Naive B cell (primary cell): Measurements from ENCODE around the gene KIAA0319L. TPM values are rescaled to one million over a fixed set of nuclear protein-coding genes. Genes with fewer than 3 reads are reported as not detected.
"Not testable (repeated sequence)": the region's sequence is repeated elsewhere in the genome, so short reads cannot be mapped to it uniquely, and the experiment has no call there.

Experiments used
- ATAC-seq, 2 donors: fragments of 150-1000 bp; cut with Tn5 transposase; 2 replicates each; pipeline ENCODE4 v1.10.0; 2021; ENCODE audit warnings: low read depth in 2 of 2, mild to moderate bottlenecking in 2 of 2, moderate library complexity in 2 of 2
- DNase-seq: peaks from one replicate; pipeline ENCODE4 v3.0.0; 2022
- H3K27ac Mint-ChIP-seq, 6 donors: one replicate each; pipeline ENCODE4 v1.8.0; 2020 to 2022; ENCODE audit warnings: mild to moderate bottlenecking in 6 of 6, mixed read lengths in 6 of 6, moderate library complexity in 5 of 6, inconsistent platforms in 2 of 6
- H3K27me3 Mint-ChIP-seq, 3 donors: one replicate each; pipeline ENCODE4 v1.8.0; 2021 to 2022; ENCODE audit warnings: mixed read lengths in 3 of 3, mild to moderate bottlenecking in 1 of 3
- H3K36me3 Mint-ChIP-seq, 2 donors: one replicate each; pipeline ENCODE4 v1.8.0; 2020 to 2022; ENCODE audit warnings: mixed read lengths in 2 of 2, inconsistent platforms in 1 of 2, mild to moderate bottlenecking in 1 of 2
- H3K4me1 Mint-ChIP-seq, 3 donors: one replicate each; pipeline ENCODE4 v1.8.0; 2020 to 2022; ENCODE audit warnings: mixed read lengths in 3 of 3, inconsistent platforms in 1 of 3, mild to moderate bottlenecking in 1 of 3, moderate library complexity in 1 of 3
- H3K4me3 Mint-ChIP-seq, 8 donors: one replicate each; pipeline ENCODE4 v1.8.0; 2020 to 2022; ENCODE audit warnings: mild to moderate bottlenecking in 8 of 8, mixed read lengths in 8 of 8, moderate library complexity in 8 of 8, inconsistent platforms in 2 of 8
- H3K9me3 Mint-ChIP-seq, 7 donors: one replicate each; pipeline ENCODE4 v1.8.0; 2020 to 2022; ENCODE audit warnings: mixed read lengths in 7 of 7, mild to moderate bottlenecking in 5 of 7, inconsistent platforms in 2 of 7, moderate library complexity in 1 of 7
- polyA plus RNA-seq, 6 donors: library from polyadenylated mRNA; unstranded; fragments of 300-500 nt; fragmentation: Illumina TruSeq; gene quantifications; one replicate each; pipeline ENCODE4 v1.2.3, GENCODE V29; 2021; ENCODE audit warnings: low read depth in 6 of 6

Gene KIAA0319L
- polyA plus RNA-seq, 6 donors from 2014 or later: 17.1 to 29.0 (median 22.6) TPM

DNA sequence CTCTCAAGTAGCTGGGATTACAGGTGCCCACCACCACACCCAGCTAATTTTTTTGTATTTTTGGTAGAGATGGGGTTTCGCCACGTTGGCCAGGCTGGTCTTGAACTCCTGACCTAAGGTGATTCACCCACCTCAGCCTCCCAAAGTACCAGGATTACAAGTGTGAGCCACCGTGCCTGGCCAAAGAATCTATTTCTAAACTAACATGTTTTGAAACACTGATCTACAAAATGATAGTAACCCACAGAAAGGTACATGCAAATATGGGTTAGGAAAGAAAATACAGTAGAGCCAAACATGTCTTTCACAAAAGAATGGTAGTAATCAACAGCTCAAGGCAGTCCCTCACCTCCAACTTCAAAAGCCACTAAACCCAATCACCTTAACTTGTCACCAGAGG is 84.0 kb downstream of the KIAA0319L start:
- not testable (repeated sequence) for H3K4me3 Mint-ChIP-seq, DNase-seq, H3K27me3 Mint-ChIP-seq, H3K4me1 Mint-ChIP-seq, H3K9me3 Mint-ChIP-seq, ATAC-seq
- H3K36me3 Mint-ChIP-seq: peaks cover 35 to 37% of the 10 kb centered on the region in 2 donors
- peak overlapping the region in 1 of 6 donors; percentile 16 for H3K27ac Mint-ChIP-seq

DNA sequence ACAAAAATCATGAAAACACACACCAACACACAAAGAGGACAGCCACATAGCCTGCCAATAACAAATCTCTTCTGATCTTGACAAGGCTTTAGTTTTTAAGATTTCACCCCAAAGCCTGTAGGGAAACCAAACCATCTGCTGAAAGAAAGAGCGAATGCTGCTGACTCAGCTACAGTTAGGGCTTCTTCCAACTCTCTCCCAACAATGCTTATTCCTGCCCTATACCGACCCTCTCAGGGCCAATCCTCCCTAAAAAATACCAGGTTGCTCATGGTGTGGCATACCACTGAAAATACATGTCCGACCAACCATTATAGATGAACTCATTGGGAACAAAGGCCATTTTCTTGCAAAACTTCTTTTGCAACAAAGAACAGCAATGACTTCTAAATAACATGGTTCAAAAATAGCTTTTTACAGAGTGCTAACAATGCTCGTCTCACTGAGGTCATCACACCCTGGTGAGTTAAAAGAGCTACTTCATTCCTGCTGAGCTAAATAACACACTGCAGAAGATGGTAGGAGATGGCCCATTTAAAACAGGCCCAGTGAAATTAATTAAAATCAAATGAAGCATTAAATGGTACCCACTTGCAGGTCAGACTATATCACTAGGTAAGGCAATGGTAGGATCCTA is 86.1 kb downstream of the KIAA0319L start:
- Mint-ChIP-seq H3K9me3 (peaks cover 0 to 3% (median 0%) of the 10 kb centered on the region in 7 donors), H3K36me3 (peaks cover 32 to 40% of the 10 kb centered on the region in 2 donors), H3K27ac (no peak overlapping the region), H3K27me3 (no peaks in the 10 kb centered on the region), H3K4me1 (no peaks in the 10 kb centered on the region), H3K4me3 (no peak overlapping the region)
- ATAC-seq (no peak), DNase-seq (no peak)

DNA sequence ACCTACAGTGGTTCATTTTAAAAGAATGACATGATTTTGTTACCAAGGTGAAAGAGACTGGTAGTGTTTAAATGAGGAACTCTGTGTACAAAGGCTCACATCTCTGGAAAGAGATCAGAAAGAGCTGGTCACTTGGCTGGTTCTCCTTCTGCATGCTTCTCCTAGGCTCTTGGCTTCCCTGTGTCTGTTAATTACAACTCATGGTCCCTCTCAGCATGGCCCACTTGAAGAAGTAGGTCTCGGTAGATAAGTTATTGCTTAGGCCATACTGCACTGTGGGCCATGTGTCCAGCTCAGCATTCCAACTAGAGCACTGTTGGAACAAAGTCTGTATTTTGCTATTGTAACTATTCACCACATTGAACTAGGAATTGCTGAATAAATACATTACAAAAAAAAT is 91.1 kb downstream of the KIAA0319L start:
- Mint-ChIP-seq H3K9me3 (peaks cover 4 to 20% (median 10%) of the 10 kb centered on the region in 7 donors), H3K4me3 (no peak overlapping the region), H3K4me1 (no peaks in the 10 kb centered on the region), H3K27me3 (no peaks in the 10 kb centered on the region), H3K27ac (no peak overlapping the region), H3K36me3 (peaks cover 55 to 60% of the 10 kb centered on the region in 2 donors)
- no peak for ATAC-seq
- no peak for DNase-seq

DNA sequence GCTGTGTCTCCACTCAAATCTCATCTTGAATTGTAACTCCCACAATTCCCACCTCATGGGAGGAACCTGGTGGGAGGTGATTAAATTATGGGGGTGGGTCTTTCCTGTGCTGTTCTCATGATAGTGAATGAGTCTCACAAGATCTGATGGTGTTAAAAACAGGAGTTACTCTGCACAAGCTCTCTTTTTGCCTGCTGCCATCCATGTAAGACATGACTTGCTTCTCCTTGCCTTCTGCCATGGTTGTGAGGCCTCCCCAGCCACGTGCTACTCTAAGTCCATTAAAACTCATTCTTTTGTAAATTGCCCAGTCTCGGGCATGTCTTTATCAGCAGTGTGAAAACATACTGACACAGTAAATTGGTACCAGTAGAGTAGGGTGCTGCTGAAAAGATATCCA is 93.5 kb downstream of the KIAA0319L start:
- Mint-ChIP-seq H3K9me3 (peaks cover 4 to 20% (median 10%) of the 10 kb centered on the region in 7 donors), H3K27ac (peak overlapping the region in 2 of 6 donors; percentile 4 to 49), H3K36me3 (peaks cover 48 to 52% of the 10 kb centered on the region in 2 donors)
- not testable (repeated sequence) for ATAC-seq, H3K4me3 Mint-ChIP-seq, H3K27me3 Mint-ChIP-seq, H3K4me1 Mint-ChIP-seq, DNase-seq

DNA sequence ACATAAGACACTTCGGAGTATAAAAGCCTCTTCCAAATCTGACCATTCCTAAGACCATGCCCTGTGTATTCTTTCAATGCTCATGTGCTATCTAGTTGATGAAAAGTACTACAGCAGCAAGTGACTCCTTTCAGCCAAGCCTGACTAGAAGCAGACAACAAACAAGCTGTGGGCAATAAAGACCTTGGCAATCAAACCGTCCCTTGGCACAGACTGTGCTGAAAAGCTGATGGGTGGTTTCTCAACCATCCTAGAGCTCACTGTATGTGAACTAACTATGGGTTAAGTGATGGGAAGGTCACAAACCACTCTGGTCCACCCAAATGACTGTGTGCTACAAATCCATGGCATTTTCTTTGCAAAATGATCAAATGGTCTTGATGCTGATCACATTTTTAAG is 94.0 kb downstream of the KIAA0319L start:
- Mint-ChIP-seq H3K4me3 (no peak overlapping the region), H3K27ac (no peak overlapping the region), H3K36me3 (peaks cover 44 to 47% of the 10 kb centered on the region in 2 donors), H3K9me3 (peaks cover 4 to 20% (median 10%) of the 10 kb centered on the region in 7 donors), H3K4me1 (no peaks in the 10 kb centered on the region), H3K27me3 (no peaks in the 10 kb centered on the region)
- DNase-seq (no peak), ATAC-seq (no peak)

DNA sequence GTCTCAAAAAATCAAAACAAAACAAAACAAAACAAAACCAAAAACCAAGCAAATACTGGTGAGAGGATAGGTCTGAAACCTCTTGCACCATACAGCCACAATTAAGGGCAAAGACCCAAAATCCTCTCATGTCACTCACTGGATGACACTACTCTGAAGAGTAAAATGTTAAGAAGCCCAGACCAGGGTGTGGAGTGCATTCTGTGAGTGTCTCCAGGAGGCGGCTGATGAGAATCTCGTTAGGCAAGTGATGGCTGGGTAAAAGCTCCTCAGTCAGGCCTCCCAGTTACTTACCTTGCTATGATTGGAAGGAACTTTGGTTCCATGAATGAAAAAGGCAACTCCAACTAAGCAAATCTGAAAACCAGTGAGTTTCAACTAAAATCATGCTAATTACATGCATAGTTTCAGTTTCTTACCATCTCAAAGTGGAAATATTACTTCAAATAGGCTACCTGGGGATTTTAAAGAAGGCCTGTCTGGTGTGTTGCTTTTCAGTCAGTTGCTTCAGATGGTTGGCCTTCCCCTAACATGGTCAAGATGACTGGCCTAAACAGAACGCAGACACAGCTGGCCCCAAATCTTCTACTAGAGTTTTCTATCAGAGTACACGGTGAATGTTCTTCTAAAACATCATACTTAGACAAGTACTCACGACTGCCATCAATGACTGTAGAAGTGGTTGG is 95.1 kb downstream of the KIAA0319L start:
- peak overlapping the region in 3 of 6 donors; percentile 4 to 65 (median 22) for H3K27ac Mint-ChIP-seq
- ATAC-seq (no peak), DNase-seq (no peak)
- H3K36me3 Mint-ChIP-seq: peaks cover 37 to 42% of the 10 kb centered on the region in 2 donors
- no peaks in the 10 kb centered on the region for H3K27me3 Mint-ChIP-seq
- H3K9me3 Mint-ChIP-seq: peaks cover 4 to 20% (median 10%) of the 10 kb centered on the region in 7 donors
- no peaks in the 10 kb centered on the region for H3K4me1 Mint-ChIP-seq
- no peak overlapping the region for H3K4me3 Mint-ChIP-seq

DNA sequence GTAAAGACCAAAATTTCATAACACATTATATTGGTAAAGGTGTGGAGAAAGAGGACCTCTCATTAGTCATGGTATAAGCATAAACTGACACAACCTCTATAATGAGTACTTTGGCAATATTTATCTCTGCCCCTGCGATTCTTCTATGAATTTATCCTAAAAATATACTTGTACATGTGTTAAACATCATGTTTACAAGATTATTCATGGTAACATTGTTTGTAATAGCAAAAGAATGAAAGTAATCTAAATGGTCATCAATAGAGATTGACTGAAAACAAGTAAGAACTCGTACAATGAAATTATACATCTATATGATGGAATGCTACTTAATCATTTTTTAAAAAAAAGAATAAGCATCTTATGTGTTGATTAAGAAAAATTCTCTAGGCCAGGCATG is 96.4 kb downstream of the KIAA0319L start:
- no peaks in the 10 kb centered on the region for H3K4me1 Mint-ChIP-seq
- H3K36me3 Mint-ChIP-seq: peaks cover 31 to 35% of the 10 kb centered on the region in 2 donors

DNA sequence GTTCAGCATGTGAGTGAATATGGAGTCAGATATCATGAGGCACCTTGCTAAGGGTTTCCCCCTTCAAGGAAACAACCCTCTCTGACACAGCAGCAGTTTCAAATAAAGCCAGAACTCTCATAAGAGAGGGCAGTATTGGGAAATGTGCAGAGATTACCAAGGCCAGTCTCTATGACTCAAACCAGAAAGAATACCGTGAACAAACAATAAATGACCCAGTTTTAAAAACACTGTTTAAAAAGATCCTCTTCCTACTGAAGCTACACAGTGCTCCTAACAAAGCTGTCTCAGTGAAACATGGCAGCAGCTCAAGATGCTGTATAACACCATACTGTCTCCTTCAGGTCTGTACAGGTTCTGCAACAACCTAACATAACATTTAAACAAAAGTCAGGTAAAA is 102.6 kb downstream of the KIAA0319L start:
- DNase-seq (no peak), ATAC-seq (no peak)
- Mint-ChIP-seq H3K4me1 (peaks cover 0 to 5% (median 2%) of the 10 kb centered on the region in 3 donors), H3K36me3 (peaks cover 1 to 4% of the 10 kb centered on the region in 2 donors), H3K27me3 (no peaks in the 10 kb centered on the region), H3K4me3 (no peak overlapping the region), H3K9me3 (no peaks in the 10 kb centered on the region), H3K27ac (no peak overlapping the region)

More for the DNA sequence above, 96.4 kb downstream of the KIAA0319L start:
- Mint-ChIP-seq H3K27ac (no peak overlapping the region), H3K27me3 (no peaks in the 10 kb centered on the region), H3K9me3 (peaks cover 4 to 14% (median 10%) of the 10 kb centered on the region in 7 donors), H3K4me3 (no peak overlapping the region)
- DNase-seq: no peak
- ATAC-seq: no peak

DNA sequence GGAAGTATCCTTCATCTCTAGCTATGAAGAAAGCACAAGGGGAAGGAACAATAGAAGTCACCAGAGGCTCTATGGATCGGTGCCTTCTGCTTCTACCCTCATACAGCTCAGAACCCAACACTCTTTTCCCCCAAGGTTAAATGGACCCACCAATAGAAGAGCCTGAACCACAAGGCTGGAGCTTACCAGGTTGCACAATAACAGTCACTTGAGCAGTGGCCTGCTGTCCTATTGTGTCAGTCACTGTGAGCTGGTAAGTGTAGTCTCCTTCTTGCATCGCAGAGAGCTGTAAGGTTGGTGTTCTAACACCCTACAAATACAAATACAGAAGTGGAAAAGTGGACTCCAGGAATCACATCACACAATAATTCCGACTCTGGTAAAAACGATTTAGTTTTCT is 103.0 kb downstream of the KIAA0319L start:
- H3K4me1 Mint-ChIP-seq: peaks cover 0 to 5% (median 2%) of the 10 kb centered on the region in 3 donors
- ATAC-seq (no peak), DNase-seq (no peak)
- H3K9me3 Mint-ChIP-seq: no peaks in the 10 kb centered on the region
- H3K27ac Mint-ChIP-seq: no peak overlapping the region
- peaks cover 4 to 6% of the 10 kb centered on the region in 2 donors for H3K36me3 Mint-ChIP-seq
- no peak overlapping the region for H3K4me3 Mint-ChIP-seq
- H3K27me3 Mint-ChIP-seq: no peaks in the 10 kb centered on the region

DNA sequence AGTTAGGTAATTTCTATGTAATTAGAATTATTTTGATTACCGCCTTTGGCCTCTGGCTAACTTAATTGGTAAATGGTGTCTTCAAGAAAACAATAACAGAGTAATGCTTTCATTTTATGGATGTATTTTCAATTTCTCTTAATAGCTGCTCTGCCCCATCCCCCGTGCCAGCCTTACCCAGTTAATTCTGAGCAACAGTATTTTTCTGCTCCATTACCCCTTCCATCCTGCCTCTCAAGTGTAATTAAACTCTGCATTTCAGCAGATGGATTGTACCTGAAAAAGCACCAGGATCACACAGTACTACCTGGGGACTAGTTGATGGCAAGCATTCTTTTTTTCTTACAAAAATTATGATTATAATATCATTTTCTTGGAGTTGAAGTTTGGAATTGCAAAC is 104.2 kb downstream of the KIAA0319L start:
- no peak overlapping the region for H3K4me3 Mint-ChIP-seq
- H3K4me1 Mint-ChIP-seq: peaks cover 0 to 5% (median 2%) of the 10 kb centered on the region in 3 donors
- no peaks in the 10 kb centered on the region for H3K27me3 Mint-ChIP-seq
- H3K27ac Mint-ChIP-seq: peak overlapping the region in 1 of 6 donors; percentile 35
- peaks cover 7% of the 10 kb centered on the region in 2 donors for H3K36me3 Mint-ChIP-seq
- no peaks in the 10 kb centered on the region for H3K9me3 Mint-ChIP-seq
- ATAC-seq (no peak), DNase-seq (no peak)

DNA sequence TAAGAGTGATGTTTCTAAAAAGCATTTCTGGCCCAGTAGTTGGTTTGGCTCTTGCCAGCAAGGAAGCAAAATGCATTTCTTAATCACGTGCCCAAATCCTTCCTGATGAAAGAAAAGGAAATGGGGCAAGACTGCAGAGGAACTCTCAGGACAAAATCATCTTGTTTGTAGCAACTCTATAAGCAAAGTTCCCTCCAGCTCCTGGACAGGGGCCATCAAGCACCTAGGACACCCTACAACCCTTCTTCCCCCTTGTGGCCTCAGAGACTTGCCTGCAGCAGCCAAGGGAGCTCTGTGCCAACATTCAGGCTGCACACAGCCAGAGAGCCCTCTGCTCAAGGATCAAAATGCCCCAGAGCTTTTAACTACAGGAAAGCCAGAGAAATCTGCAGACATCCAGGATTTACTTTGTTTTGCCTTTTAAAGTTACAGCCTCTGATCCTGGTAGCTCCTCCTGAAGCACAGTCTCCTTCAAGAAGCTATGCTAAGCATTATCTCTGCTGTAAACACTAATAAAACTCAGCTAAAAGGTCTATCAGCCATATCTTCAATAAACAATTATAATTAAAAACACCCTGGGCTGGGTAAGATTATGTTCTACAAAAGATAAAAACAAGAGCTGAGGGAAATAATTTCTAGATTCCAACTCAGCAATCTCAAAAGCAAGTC is 105.0 kb downstream of the KIAA0319L start:
- peak overlapping the region in 1 of 6 donors; percentile 85 for H3K27ac Mint-ChIP-seq
- no peaks in the 10 kb centered on the region for H3K27me3 Mint-ChIP-seq
- H3K9me3 Mint-ChIP-seq: no peaks in the 10 kb centered on the region
- H3K4me3 Mint-ChIP-seq: no peak overlapping the region
- peaks cover 7% of the 10 kb centered on the region in 2 donors for H3K36me3 Mint-ChIP-seq
- DNase-seq (no peak), ATAC-seq (no peak)
- H3K4me1 Mint-ChIP-seq: peaks cover 0 to 5% (median 2%) of the 10 kb centered on the region in 3 donors

DNA sequence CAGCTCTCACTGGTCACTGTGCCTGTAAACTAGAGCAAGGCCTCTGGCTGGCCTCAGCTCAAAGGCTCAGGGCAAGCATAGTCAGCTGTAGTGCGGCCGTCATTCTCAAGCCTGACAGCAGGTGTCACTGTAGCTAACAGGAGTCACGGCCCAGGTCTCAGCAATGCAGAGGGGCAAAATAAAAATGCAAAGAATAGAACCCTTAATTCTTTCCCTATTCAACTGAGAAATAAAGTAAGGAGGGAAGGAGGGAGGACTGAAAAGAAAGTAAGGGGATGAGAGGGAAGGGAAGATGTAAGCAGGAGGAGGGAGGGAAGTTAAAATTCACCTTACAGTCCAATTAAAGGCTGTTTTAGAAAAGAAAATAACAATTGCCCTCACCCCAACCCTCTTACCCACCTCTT is 106.1 kb downstream of the KIAA0319L start:
- H3K36me3 Mint-ChIP-seq: peaks cover 7% of the 10 kb centered on the region in 2 donors
- no peak overlapping the region for H3K4me3 Mint-ChIP-seq
- H3K4me1 Mint-ChIP-seq: peaks cover 0 to 5% (median 2%) of the 10 kb centered on the region in 3 donors
- DNase-seq: peak; percentile 42
- H3K27me3 Mint-ChIP-seq: no peaks in the 10 kb centered on the region
- peak; percentile 70 to 81 for ATAC-seq
- H3K9me3 Mint-ChIP-seq: no peaks in the 10 kb centered on the region
- peak overlapping the region in 1 of 6 donors; percentile 12 for H3K27ac Mint-ChIP-seq

DNA sequence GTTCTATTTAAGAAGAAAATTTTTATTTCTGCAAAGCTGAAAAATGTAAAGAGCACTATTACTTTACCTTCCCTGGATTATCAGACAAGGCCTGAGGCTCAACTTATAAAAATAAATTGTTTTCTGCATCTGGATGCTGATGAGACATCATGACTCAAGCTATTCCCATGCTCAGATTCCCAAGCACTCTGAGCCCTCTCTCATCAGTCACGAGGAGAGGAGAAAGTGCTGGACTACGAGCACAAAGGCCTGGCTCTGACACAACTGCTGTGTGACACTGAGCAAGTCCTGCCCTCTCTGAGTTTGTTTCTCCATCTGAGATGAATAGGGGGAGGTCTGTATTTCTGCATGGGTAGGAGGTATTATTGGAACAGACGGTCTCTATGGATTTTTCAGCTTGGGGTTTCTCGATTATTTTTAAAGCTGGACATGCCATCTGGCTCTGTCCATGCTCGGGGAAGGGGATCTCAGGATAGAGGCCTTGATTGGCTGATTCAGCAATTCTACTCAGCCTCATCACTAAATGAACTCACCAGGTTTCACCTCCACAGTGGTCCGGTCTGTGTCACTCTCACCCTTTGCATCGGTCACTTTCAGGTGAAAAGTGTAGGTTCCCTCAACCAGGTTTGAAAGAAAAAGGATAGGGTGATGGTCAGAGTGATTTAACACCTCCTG is 107.7 kb downstream of the KIAA0319L start:
- no peak overlapping the region for H3K4me3 Mint-ChIP-seq
- no peak for DNase-seq
- H3K9me3 Mint-ChIP-seq: no peaks in the 10 kb centered on the region
- no peak for ATAC-seq
- H3K27me3 Mint-ChIP-seq: no peaks in the 10 kb centered on the region
- H3K36me3 Mint-ChIP-seq: peaks cover 7% of the 10 kb centered on the region in 2 donors
- peaks cover 0 to 5% (median 2%) of the 10 kb centered on the region in 3 donors for H3K4me1 Mint-ChIP-seq
- H3K27ac Mint-ChIP-seq: no peak overlapping the region
